Coronary artery (tissue), 2 donors: ENCODE data around the gene PPP5C.
"Not testable (repeated sequence)": the region's sequence is repeated elsewhere in the genome, so short reads cannot be mapped to it uniquely, and the experiment has no call there.

Experiments used
- DNase-seq: peaks from one replicate; pipeline ENCODE4 v3.0.0-alpha.2; 2017; ENCODE audit warnings: low spot score
- H3K27ac ChIP-seq, 2 donors: fragments of 200-600 bp; sonication (generic); one replicate each; pipeline ENCODE4 v1.5.1; 2016 to 2019
- H3K4me3 ChIP-seq: fragments of 200-600 bp; sonication (generic); 2 replicates; pipeline ENCODE4 v1.5.1; 2016; ENCODE audit warnings: mild to moderate bottlenecking, moderate library complexity
- TF ChIP-seq, protein P1 (sequence below): fragments of 200-600 bp; sonication (generic); IDR thresholded peaks from one replicate; pipeline ENCODE4 v1.5.1; 2019; ENCODE audit warnings: antibody characterized with exemption

PPP5C gene

DNA sequence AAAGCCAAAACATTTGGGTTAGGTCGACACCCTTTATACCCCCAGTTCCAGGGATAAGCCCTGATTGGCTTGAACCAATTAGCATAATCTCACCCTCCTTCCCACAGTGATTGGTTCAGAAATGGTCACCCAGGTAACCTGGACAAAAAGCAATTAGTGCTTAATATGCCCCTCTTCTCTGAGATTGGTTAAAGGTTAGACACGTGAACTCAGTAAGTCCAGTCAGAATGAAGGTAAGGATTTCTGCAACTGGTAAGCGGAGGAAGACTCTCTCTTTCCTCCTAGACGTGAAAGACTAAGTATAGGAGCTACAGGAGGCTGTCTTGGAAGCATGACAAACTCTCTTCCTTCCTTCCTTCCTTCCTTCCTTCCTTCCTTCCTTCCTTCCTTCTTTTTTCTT lies 83.1 kb downstream of the PPP5C start:
- no peak overlapping the region for H3K27ac ChIP-seq
- TF ChIP-seq, protein P1, sequence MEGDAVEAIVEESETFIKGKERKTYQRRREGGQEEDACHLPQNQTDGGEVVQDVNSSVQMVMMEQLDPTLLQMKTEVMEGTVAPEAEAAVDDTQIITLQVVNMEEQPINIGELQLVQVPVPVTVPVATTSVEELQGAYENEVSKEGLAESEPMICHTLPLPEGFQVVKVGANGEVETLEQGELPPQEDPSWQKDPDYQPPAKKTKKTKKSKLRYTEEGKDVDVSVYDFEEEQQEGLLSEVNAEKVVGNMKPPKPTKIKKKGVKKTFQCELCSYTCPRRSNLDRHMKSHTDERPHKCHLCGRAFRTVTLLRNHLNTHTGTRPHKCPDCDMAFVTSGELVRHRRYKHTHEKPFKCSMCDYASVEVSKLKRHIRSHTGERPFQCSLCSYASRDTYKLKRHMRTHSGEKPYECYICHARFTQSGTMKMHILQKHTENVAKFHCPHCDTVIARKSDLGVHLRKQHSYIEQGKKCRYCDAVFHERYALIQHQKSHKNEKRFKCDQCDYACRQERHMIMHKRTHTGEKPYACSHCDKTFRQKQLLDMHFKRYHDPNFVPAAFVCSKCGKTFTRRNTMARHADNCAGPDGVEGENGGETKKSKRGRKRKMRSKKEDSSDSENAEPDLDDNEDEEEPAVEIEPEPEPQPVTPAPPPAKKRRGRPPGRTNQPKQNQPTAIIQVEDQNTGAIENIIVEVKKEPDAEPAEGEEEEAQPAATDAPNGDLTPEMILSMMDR, result no peak
- no peak for DNase-seq
- H3K4me3 ChIP-seq, result no peak overlapping the region

DNA sequence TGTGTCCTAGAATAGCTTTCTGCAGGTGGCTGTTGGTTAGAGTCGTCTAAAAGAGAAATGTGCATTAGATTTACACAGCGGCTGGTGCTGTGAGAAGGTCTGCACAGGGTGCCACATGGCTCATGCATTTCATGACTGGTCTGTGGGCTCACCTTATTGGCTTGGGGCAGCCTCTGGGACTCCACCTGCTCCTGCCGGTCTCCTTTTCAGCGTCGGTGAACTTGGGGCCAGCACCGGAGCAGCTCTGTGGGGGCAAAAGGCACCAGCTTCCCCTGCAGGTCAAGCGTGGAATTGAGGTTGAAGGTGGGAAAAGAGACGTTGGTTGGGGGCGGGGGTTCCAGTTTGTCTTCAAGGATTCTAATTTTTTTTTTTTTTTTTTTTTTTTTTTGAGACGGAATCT lies 84.9 kb downstream of the PPP5C start:
- Histone ChIP-seq H3K4me3 (no peak overlapping the region), H3K27ac (no peak overlapping the region)
- TF ChIP-seq, protein P1, result no peak
- no peak for DNase-seq

DNA sequence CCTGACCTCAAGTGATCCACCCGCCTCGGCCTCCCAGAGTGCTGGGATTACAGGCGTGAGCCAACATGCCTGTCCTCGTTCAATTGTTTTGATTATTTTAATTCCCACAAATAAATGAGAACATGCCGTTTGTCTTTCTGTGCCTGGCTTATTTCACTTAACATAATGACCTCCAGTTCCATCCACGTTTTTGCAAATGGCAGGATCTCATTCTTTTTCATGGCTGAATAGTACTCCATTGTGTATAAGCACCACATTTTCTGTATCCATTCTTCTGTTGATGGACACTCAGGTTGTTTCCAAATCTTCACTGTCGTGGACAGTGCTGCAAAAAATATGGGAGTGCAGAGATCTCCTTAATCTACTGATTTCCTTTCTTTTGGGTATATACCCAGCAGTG lies 86.6 kb downstream of the PPP5C start:
- DNase-seq, H3K27ac ChIP-seq: not testable (repeated sequence)

DNA sequence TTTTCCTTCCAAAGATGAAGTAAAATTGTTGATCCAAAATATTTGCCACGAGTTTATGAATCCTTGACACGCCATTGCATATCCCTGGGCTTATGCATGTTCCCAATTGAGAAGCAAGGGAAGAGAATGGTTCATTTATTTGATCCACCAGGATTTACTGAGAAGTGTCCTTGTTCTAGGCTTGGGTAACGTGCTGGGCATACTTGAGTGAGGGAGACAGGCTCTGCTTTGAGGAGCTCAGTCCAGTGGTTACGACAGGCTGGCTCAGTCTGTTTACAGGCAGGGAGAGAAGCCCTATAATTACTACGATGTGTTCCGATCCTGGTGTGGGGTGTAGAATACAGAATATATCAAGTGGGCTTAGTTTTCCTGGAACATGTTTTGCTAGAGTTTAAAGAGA lies 88.1 kb downstream of the PPP5C start:
- no peak overlapping the region for H3K4me3 ChIP-seq
- no peak overlapping the region for H3K27ac ChIP-seq
- TF ChIP-seq, protein P1, result no peak
- no peak for DNase-seq

More for the DNA sequence above, 86.6 kb downstream of the PPP5C start:
- not testable (repeated sequence) for H3K4me3 ChIP-seq

DNA sequence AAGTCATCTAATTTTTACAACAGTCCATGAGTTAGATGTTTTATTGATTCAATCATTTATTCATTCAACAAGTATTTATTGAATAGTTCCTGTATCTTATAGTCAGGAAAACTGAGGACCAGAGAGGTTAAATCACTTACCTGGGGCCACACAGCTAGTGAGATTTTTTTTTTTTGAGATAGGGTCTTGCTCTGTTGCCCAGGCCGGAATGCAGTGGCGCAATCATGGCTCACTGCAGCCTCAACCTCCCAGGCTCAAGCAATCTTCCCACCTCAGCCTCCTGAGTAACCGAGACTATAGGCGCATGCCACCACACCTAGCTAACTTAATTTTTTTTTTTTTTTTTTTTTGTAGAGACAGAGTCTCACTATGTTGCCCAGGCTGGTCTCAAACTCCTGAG lies 88.8 kb downstream of the PPP5C start:
- not testable (repeated sequence) for DNase-seq, H3K4me3 ChIP-seq, H3K27ac ChIP-seq
